Muscle layer of duodenum (tissue), 2 donors: ENCODE measurements around the gene TRABD.
"Not testable (repeated sequence)": the region's sequence is repeated elsewhere in the genome, so short reads cannot be mapped to it uniquely, and the experiment has no call there.

ENCODE experiments used
- H3K27ac ChIP-seq: one replicate; pipeline ENCODE4 v1.7.0; 2013; ENCODE audit warnings: mild to moderate bottlenecking, low read length
- H3K27me3 ChIP-seq: one replicate; pipeline ENCODE4 v1.7.0; 2013; ENCODE audit warnings: low read depth, mild to moderate bottlenecking, control low read depth, low read length
- H3K36me3 ChIP-seq, 2 donors: one replicate each; pipeline ENCODE4 v1.7.0; 2013; ENCODE audit warnings: low read length in 2 of 2, control low read depth in 1 of 2, mild to moderate bottlenecking in 1 of 2; ENCODE audit not compliant: insufficient read depth in 2 of 2, control insufficient read depth in 1 of 2
- H3K4me1 ChIP-seq, 2 donors: one replicate each; pipeline ENCODE4 v1.7.0; 2013; ENCODE audit warnings: low read length in 2 of 2, mild to moderate bottlenecking in 2 of 2, control low read depth in 1 of 2, moderate library complexity in 1 of 2; ENCODE audit not compliant: insufficient read depth in 2 of 2, control insufficient read depth in 1 of 2
- H3K4me3 ChIP-seq, 2 donors: one replicate each; pipeline ENCODE4 v1.7.0; 2013; ENCODE audit warnings: low read length in 2 of 2, low read depth in 1 of 2, mild to moderate bottlenecking in 1 of 2
- H3K9me3 ChIP-seq, 2 donors: one replicate each; pipeline ENCODE4 v1.7.0; 2013; ENCODE audit warnings: low read length in 2 of 2, control low read depth in 1 of 2, mild to moderate bottlenecking in 1 of 2; ENCODE audit not compliant: control insufficient read depth in 1 of 2
- donor health status: healthy.

Gene TRABD

DNA sequence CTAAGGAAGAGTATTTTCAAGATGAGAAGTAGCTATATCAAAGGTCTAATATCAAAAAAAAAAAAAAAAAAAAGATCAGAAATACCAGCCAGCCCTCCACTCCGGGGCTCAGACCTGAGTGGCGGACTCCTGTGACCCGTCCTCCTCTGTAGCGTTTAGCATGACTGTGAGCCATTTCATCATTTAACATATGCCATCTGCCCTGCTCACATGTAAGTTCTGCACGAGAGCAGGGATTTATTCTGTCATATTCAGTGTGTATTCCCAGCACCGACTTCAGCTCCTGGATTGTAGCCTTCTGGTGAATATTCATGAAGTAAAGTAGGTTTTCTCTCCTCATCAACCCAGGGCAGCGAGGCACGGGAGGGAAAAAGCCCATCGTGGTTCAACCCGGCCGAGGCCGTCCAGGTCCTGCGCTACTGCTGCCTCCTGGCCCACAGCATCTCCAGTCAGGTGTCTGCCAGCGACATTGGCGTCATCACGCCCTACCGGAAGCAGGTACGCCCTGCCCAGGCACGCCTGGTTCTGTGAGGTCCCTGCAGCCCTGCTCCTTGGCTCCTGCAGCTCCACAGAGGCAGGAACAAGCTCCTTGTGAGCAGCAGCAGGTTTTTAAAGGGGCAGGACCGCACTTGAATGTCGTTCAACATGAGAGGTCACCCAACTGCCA, 27.9 kb upstream of the TRABD start:
- Histone ChIP-seq H3K27ac (no peak overlapping the region), H3K4me1 (no peaks in the 10 kb centered on the region), H3K36me3 (peaks cover 0 to 17% of the 10 kb centered on the region in 2 donors), H3K9me3 (no peaks in the 10 kb centered on the region), H3K27me3 (peaks cover 4% of the 10 kb centered on the region), H3K4me3 (no peak overlapping the region)

DNA sequence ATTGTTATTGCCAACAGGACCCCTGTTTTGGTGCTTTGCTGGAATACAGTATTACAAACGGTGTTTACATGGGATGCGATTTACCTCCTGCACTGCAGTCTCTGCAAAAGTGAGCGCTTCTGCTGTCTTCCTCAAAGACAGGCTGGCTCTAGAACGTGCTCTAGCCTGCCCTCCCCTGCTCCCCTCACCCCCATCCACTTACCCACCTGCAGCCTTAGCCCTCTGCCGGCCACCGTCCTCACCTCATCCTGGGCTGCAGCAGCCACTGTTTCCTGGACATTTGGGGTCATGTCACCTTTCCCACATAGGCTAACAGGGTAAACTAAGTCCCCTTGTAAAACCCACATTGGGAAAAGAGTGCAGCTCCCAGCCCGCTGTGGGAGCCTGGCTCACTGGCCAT, 24.8 kb upstream of the TRABD start:
- Histone ChIP-seq H3K36me3 (peaks cover 0 to 17% of the 10 kb centered on the region in 2 donors), H3K9me3 (no peaks in the 10 kb centered on the region), H3K4me1 (no peaks in the 10 kb centered on the region), H3K27me3 (peaks cover 4% of the 10 kb centered on the region), H3K4me3 (no peak overlapping the region), H3K27ac (no peak overlapping the region)

DNA sequence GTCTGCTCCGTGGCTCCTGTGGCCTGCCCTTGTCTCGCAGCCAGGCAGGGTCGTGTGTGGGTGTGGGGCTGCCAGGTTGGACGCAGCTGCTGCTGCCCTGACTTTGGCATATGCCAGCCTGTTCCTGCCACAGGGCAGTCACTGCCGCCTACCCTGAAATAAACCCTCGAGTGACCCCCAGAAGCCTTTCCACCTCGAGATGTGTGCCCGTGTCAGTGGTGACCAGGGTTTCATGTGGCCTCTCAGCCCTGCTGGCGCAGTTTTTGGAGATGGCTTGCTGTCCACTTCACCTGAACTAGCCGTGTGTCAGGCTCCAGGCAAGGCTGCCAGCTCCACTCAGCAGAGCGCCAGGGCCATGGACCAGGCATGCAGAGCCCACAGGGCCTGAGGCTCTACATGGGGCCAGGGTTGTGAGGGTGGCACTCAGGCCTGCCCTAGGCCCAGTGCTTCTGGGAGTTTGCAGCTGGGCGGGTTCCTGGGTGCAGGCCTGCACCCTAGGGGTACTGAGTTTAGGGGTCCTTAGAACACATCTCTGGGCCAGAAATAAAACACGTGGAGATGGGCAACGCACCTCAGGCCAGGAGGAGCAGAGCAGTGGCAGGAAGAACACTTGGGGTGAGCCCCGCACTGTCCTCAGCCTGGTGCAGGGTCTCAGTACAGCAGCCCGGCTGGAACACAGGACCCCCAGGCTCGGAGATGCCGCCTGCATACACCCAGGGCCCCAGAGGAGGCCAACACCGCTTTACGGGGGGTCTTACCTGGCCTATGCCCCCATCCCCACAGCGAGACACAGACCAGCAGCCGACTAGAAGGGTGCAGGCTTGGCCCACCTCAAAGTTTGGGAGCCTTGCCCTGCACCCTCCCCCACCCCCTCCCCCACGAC, 24.0 kb upstream of the TRABD start:
- peaks cover 0 to 14% of the 10 kb centered on the region in 2 donors for H3K36me3 ChIP-seq
- no peak overlapping the region for H3K27ac ChIP-seq
- peaks cover 4% of the 10 kb centered on the region for H3K27me3 ChIP-seq
- no peaks in the 10 kb centered on the region for H3K9me3 ChIP-seq
- H3K4me3 ChIP-seq, result no peak overlapping the region
- no peaks in the 10 kb centered on the region for H3K4me1 ChIP-seq

DNA sequence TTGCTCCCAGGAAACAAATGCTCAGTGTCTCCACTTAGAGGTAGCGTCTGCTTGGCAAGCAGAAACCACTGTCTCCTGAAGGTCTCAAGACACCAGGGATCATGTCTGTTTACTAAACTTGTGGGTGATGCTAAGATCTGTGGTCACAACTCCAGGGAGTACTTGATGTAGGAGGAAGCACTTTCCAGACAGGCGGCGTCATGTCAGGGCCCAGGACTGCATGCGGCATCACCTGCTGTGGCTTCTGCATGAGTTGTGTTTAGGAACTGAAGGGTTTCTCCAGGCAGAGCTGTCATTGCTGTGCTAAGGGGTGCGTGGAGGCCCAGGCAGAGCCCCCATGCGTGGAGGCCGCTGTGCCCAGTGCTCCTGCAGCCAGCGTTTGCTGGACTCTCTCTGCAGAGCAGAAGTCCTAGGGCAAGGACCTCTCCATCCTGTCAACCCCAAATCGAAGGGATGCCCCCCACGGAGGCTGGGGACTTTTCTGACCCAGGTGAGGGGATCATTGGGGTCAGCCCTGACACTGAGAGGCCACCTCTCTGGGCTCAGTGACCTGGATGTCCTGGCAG, 23.2 kb upstream of the TRABD start:
- Histone ChIP-seq H3K9me3 (no peaks in the 10 kb centered on the region), H3K27ac (no peak overlapping the region), H3K27me3 (peaks cover 4% of the 10 kb centered on the region)

DNA sequence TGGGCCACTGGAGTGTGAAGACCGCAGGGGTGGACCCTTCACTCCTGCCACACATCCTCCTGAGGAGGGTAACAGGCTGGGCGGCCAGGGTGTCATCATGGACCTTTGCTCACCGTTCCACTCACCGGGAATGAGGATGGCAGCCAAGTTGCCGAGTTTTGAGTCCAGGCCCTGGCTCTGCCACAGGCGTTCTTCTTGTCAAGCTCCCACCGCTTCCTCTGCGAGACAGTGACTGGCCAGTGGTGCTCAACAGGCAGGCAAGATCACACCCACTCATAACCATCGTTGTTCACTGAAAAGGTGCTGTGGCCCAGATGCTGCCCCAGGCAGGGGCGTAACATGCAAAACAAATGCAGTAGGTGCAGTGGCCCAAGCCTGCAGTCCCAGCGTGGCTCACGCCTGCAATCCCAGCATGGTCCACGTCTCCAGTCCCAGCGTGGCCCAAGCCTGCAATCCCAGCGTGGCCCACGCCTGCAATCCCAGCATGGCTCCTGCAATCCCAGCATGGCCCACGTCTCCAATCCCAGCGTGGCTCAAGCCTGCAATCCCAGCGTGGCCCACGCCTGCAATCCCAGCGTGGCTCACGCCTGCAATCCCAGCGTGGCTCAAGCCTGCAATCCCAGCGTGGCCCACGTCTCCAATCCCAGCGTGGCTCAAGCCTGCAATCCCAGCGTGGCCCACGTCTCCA, 20.1 kb upstream of the TRABD start:
- H3K27me3 ChIP-seq, result peaks cover 6% of the 10 kb centered on the region
- H3K4me1 ChIP-seq, result no peaks in the 10 kb centered on the region
- no peak overlapping the region for H3K27ac ChIP-seq
- H3K36me3 ChIP-seq, result no peaks in the 10 kb centered on the region
- H3K4me3 ChIP-seq, result no peak overlapping the region
- no peaks in the 10 kb centered on the region for H3K9me3 ChIP-seq

More for the DNA sequence above, 23.2 kb upstream of the TRABD start:
- H3K36me3 ChIP-seq, result peaks cover 0 to 14% of the 10 kb centered on the region in 2 donors
- H3K4me1 ChIP-seq, result no peaks in the 10 kb centered on the region
- no peak overlapping the region for H3K4me3 ChIP-seq

DNA sequence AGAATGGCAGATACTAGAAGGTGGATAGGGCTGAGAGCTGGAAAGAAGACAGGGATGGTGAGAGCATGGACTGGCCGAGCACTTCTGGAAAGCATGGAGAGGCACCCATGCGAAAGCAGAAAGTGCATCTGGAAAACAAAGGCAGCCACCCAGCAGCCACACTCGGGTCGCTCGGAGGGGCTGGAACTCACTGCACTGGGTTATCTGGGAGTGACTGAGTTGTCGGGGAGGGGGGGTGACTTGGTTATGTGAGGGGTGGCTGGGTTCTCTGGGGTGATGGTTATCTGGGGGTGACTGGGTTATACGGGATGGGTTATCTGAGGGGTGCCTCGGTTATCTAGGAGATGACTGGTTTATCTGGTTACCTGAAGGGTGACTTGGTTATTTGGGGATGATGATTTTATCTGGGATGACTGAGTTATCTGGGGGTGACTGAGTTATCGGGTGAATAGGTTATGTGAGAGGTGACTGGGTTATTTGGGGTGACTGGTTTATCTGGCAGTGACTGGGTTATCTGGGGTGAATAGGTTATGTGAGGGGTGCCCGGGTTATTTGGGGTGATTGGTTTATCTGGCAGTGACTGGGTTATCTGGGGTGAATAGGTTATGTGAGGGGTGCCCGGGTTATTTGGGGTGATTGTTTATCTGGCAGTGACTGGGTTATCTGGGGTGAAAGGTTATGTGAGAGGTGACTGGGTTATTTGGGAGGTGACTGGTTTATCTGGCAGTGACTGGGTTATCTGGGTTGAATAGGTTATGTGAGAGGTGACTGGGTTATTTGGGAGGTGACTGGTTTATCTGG, 17.8 kb upstream of the TRABD start:
- Histone ChIP-seq H3K36me3 (no peaks in the 10 kb centered on the region), H3K4me3 (no peak overlapping the region), H3K27ac (no peak overlapping the region), H3K4me1 (peaks cover 0 to 12% of the 10 kb centered on the region in 2 donors), H3K27me3 (peaks cover 11% of the 10 kb centered on the region), H3K9me3 (no peaks in the 10 kb centered on the region)

DNA sequence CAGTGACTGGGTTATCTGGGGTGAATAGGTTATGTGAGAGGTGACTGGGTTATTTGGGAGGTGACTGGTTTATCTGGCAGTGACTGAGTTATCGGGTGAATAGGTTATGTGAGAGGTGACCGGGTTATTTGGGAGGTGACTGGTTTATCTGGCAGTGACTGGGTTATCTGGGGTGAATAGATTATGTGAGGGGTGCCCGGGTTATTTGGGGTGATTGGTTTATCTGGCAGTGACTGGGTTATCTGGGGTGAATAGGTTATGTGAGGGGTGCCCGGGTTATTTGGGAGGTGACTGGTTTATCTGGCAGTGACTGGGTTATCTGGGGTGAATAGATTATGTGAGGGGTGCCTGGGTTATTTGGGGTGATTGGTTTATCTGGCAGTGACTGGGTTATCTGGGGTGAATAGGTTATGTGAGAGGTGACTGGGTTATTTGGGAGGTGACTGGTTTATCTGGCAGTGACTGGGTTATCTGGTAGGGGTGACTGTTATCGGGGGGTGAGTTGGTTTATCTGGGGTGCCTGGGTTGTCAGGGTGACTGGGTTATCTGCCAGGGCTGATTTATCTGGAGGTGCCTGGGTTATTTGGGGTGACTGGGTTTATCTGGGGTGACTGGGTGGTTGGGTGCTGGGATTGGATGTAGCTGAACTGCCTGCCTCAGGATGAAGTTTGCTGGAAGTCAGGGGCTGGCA, 17.1 kb upstream of the TRABD start:
- H3K27me3 ChIP-seq, result peaks cover 11% of the 10 kb centered on the region
- not testable (repeated sequence) for H3K36me3 ChIP-seq, H3K9me3 ChIP-seq, H3K27ac ChIP-seq, H3K4me3 ChIP-seq
- peaks cover 0 to 12% of the 10 kb centered on the region in 2 donors for H3K4me1 ChIP-seq

DNA sequence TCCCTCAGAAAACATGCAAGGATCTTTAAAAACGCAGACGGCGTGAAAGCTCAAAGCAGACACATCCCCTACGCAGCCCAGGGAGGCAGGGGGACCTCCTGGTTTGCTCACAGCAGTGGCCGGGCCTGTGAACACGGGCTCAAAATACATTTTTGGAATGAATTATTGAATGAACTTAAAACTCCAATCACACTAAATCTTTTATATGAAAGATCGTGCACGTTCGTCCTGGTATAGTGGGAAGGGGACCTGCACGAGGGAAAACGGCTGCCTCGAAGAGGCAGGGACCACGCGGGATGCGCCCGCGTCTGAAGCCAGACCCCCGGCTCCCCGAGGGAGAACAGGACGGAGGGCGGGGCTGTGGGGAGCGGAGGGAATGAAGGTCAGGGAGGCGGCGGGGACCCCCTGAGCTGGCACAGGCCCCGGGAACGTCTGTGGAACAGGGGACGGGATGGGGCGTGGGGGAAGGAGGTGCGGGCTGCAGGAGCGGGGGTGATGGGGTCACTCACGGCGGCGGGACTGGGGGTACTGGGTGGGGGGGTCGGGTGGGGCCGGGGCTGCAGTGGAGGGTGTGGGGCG, 16.4 kb upstream of the TRABD start:
- H3K4me1 ChIP-seq, result peaks cover 0 to 12% of the 10 kb centered on the region in 2 donors
- no peak overlapping the region for H3K4me3 ChIP-seq
- H3K9me3 ChIP-seq, result no peaks in the 10 kb centered on the region
- no peaks in the 10 kb centered on the region for H3K36me3 ChIP-seq
- no peak overlapping the region for H3K27ac ChIP-seq
- peaks cover 11% of the 10 kb centered on the region for H3K27me3 ChIP-seq

DNA sequence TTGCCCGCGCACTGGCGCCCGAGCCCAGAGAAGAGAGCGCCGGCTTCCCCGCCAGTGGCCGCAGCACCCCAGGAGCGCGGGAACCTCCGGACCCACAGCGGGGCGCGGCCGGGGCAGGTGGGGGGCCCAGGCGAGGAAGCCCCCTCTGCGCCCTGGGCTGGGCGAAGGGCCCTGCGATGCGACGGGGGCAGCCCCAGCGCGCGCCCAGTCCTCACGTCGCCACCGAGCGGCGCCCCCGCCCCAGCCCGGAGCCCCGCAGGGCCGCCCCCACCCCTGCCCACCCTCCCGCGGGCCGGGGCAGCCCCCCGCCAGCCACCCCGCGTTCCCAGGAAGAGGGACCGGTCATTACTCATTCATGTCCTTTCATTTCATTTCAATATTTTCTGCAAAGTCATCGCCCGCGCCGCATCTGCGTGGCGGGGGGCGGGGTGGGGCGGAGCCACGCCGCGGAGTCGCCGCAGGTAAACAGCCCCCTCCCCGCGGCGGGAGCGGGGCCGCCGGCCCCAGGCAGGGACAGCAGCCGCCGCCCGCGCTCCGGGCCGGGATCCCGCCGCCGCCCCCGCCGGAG, 15.9 kb upstream of the TRABD start:
- Histone ChIP-seq H3K4me3 (no peak overlapping the region), H3K4me1 (peaks cover 0 to 12% of the 10 kb centered on the region in 2 donors), H3K9me3 (no peaks in the 10 kb centered on the region), H3K36me3 (no peaks in the 10 kb centered on the region), H3K27me3 (peaks cover 11% of the 10 kb centered on the region), H3K27ac (no peak overlapping the region)
